ENCODE data around the gene EWSR1. TPM values are rescaled to one million over a fixed set of nuclear protein-coding genes. Genes with fewer than 3 reads are reported as not detected.

Gene EWSR1
- total RNA-seq, 1 donor from 2014 or later, result 281 TPM

DNA sequence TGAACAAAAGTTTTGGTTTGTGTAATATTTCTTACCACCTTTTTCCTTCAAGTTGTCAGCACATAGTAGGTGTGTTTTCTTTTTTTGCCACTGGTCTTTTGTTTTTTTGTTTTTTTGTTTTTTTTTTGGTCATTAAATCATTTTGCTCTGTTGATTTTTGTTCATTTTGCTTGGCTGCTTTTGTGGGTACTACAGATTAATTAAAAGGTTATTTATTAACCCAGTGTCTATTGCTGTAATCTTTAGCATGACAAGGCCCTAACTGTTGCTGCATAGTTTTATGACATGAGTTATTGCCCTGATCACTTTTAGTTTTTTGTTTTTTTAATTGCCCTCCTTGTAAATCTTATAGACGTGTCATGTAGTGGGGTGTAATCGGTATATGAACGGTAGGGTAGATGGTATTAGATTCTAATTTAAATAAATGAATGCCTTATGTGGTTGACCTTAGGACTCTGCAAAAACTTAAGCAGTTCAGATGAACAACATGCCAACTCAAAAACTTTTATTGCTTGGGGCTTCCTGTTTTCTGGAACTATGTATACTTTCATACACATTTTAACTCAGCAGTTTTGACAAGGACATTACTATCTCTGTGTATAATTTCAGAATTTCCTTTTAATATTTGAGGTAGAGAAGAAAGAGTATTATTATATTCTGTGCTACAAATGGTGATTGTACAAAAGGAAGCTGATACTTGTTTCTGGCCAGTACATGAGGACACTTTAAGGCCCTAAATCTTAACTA, 7.9 kb downstream of the EWSR1 start:
- no peaks in the 10 kb centered on the region for H3K27me3 ChIP-seq
- TF ChIP-seq EZH2 (IDR thresholded peaks at IDR 0.05) (no peak), EZH2phosphoT487 (IDR thresholded peaks at IDR 0.05) (no peak)
- TF ChIP-seq, protein P1, sequence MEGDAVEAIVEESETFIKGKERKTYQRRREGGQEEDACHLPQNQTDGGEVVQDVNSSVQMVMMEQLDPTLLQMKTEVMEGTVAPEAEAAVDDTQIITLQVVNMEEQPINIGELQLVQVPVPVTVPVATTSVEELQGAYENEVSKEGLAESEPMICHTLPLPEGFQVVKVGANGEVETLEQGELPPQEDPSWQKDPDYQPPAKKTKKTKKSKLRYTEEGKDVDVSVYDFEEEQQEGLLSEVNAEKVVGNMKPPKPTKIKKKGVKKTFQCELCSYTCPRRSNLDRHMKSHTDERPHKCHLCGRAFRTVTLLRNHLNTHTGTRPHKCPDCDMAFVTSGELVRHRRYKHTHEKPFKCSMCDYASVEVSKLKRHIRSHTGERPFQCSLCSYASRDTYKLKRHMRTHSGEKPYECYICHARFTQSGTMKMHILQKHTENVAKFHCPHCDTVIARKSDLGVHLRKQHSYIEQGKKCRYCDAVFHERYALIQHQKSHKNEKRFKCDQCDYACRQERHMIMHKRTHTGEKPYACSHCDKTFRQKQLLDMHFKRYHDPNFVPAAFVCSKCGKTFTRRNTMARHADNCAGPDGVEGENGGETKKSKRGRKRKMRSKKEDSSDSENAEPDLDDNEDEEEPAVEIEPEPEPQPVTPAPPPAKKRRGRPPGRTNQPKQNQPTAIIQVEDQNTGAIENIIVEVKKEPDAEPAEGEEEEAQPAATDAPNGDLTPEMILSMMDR (IDR thresholded peaks at IDR 0.05), result no peak
- Mint-ChIP-seq H3K4me3 (no peak overlapping the region), H3K27ac (no peak overlapping the region), H3K9me3 (no peaks in the 10 kb centered on the region), H3K27me3 (ENCODE audit: insufficient read depth, low read depth) (peaks cover 2% of the 10 kb centered on the region), H3K4me1 (peaks cover 24% of the 10 kb centered on the region), H3K36me3 (peaks cover 61% of the 10 kb centered on the region)
- H3K79me2 ChIP-seq (ENCODE audit: low read depth), result peaks cover 99% of the 10 kb centered on the region
- no peak for DNase-seq (ENCODE audit: low spot score)
- peaks cover 46% of the 10 kb centered on the region for H3K36me3 ChIP-seq
- no peak overlapping the region for H3K9ac ChIP-seq
- no peak overlapping the region for H3K4me2 ChIP-seq
- no peaks in the 10 kb centered on the region for H3K9me3 ChIP-seq (ENCODE audit: low read depth)
- no peak overlapping the region for H2AFZ ChIP-seq (replicated peaks)
- H3F3A ChIP-seq (ENCODE audit: low read depth), result peaks cover 24% of the 10 kb centered on the region
- H3K27ac ChIP-seq, result no peak overlapping the region
- H3K4me1 ChIP-seq, result peaks cover 21% of the 10 kb centered on the region
- H4K20me1 ChIP-seq (ENCODE audit: low read depth), result peaks cover 99% of the 10 kb centered on the region
- no peak overlapping the region for H3K4me3 ChIP-seq

DNA sequence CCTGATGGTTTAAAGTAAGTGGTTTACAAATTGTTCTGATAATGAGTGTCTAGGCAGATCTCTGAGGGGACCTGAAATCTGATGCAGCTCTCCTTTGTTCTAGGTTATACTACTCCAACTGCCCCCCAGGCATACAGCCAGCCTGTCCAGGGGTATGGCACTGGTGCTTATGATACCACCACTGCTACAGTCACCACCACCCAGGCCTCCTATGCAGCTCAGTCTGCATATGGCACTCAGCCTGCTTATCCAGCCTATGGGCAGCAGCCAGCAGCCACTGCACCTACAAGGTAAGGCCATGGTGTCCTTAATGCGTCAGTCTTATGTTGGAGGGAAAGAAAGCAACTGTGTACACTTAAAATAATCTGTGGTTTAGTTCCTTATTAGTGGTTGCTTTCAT, 9.9 kb downstream of the EWSR1 start:
- H3F3A ChIP-seq (ENCODE audit: low read depth), result peaks cover 26% of the 10 kb centered on the region
- H3K9me3 ChIP-seq (ENCODE audit: low read depth), result no peaks in the 10 kb centered on the region
- no peak overlapping the region for H3K9ac ChIP-seq
- H3K4me3 ChIP-seq, result no peak overlapping the region
- no peak overlapping the region for H3K27ac ChIP-seq
- no peak overlapping the region for H2AFZ ChIP-seq (replicated peaks)
- H3K4me1 ChIP-seq, result peaks cover 5% of the 10 kb centered on the region
- peaks cover 9% of the 10 kb centered on the region for H3K4me1 Mint-ChIP-seq
- H3K36me3 ChIP-seq, result peaks cover 50% of the 10 kb centered on the region
- no peak overlapping the region for H3K4me3 Mint-ChIP-seq
- H3K79me2 ChIP-seq (ENCODE audit: low read depth), result peaks cover 99% of the 10 kb centered on the region
- no peak overlapping the region for H3K27ac Mint-ChIP-seq
- no peaks in the 10 kb centered on the region for H3K9me3 Mint-ChIP-seq
- H3K36me3 Mint-ChIP-seq, result peaks cover 63% of the 10 kb centered on the region
- TF ChIP-seq EZH2phosphoT487 (IDR thresholded peaks at IDR 0.05) (no peak), EZH2 (IDR thresholded peaks at IDR 0.05) (no peak)
- TF ChIP-seq, protein P1 (IDR thresholded peaks at IDR 0.05), result no peak
- peaks cover 2% of the 10 kb centered on the region for H3K27me3 Mint-ChIP-seq (ENCODE audit: insufficient read depth, low read depth)
- peaks cover 92% of the 10 kb centered on the region for H4K20me1 ChIP-seq (ENCODE audit: low read depth)
- no peak for DNase-seq (ENCODE audit: low spot score)
- no peaks in the 10 kb centered on the region for H3K27me3 ChIP-seq
- no peak overlapping the region for H3K4me2 ChIP-seq

DNA sequence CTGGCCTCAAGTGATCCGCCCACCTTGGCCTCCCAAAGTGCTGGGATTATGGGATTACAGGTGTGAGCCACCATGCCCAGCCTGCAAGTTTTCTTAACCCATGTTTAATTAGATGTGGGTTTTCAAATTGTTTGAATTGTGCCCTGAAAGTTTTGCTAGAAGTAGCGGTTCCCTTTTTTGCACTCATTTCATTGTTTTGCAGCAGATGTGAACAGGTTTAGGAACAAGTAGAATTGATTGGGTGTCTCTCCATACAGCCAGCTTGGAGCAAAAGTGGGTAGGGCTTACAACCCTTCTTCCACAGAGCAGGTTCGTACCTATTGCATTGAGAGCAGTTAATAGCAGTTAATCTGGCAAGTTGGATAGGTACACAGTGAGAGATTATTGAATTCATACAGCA, 16.1 kb downstream of the EWSR1 start:
- Mint-ChIP-seq H3K27me3 (ENCODE audit: insufficient read depth, low read depth) (no peaks in the 10 kb centered on the region), H3K4me3 (no peak overlapping the region), H3K36me3 (peaks cover 50% of the 10 kb centered on the region), H3K27ac (no peak overlapping the region), H3K9me3 (no peaks in the 10 kb centered on the region), H3K4me1 (no peaks in the 10 kb centered on the region)
- no peak for DNase-seq (ENCODE audit: low spot score)
- peaks cover 99% of the 10 kb centered on the region for H3K79me2 ChIP-seq (ENCODE audit: low read depth)
- no peak overlapping the region for H3K9ac ChIP-seq
- no peak overlapping the region for H3K4me3 ChIP-seq
- peaks cover 92% of the 10 kb centered on the region for H4K20me1 ChIP-seq (ENCODE audit: low read depth)
- TF ChIP-seq, protein P1 (IDR thresholded peaks at IDR 0.05), result no peak
- TF ChIP-seq EZH2phosphoT487 (IDR thresholded peaks at IDR 0.05) (no peak), EZH2 (IDR thresholded peaks at IDR 0.05) (no peak)
- no peaks in the 10 kb centered on the region for H3K9me3 ChIP-seq (ENCODE audit: low read depth)
- H3K27me3 ChIP-seq, result no peaks in the 10 kb centered on the region
- H2AFZ ChIP-seq (replicated peaks), result no peak overlapping the region
- H3K36me3 ChIP-seq, result peaks cover 30% of the 10 kb centered on the region
- no peak overlapping the region for H3K4me2 ChIP-seq
- no peaks in the 10 kb centered on the region for H3K4me1 ChIP-seq
- H3F3A ChIP-seq (ENCODE audit: low read depth), result peaks cover 32% of the 10 kb centered on the region
- H3K27ac ChIP-seq, result no peak overlapping the region
